Sigmoid colon (tissue), 4 donors: ENCODE data around the gene SPATA25.

ENCODE experiments used
- EP300 ChIP-seq, 4 donors: sonication (generic); formaldehyde crosslinking; IDR thresholded peaks; one replicate each; pipeline ENCODE4 v1.6.1; 2017; ENCODE audit warnings: antibody characterized with exemption in 4 of 4
- POLR2A ChIP-seq, 2 donors: fragments of 450-650 bp; IDR thresholded peaks; one replicate each; pipeline ENCODE4 v1.6.1; 2016; ENCODE audit warnings: antibody characterized with exemption in 2 of 2, mild to moderate bottlenecking in 2 of 2, moderate library complexity in 2 of 2
- TF ChIP-seq, protein P1 (sequence below), 4 experiments: fragments of 450-650 bp in 3 of 4; fragments of 200-600 bp in 1 of 4; IDR thresholded peaks; one replicate each; pipeline ENCODE4 v1.5.1; 2016 to 2019; ENCODE audit warnings: antibody characterized with exemption in 4 of 4, mild to moderate bottlenecking in 3 of 4, moderate library complexity in 2 of 4

DNA sequence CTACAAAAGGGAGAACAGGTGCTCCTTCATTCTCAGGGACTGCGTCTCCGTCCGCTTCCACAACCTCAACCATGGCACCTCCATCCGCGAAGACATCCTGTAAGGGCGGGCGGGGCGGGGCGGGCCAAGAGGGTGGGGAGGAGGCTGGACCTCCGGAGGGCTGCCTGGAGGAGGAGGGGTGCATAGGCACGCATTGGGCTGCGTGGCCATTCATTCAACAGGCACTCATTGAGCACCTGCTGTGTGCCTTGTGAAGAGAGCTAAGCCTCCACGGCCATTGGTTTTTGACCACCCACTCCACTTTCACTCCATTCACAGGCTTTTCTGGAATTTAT, 29.6 kb downstream of the SPATA25 start:
- no peak for TF ChIP-seq POLR2A (IDR thresholded peaks at IDR 0.05)
- TF ChIP-seq, protein P1, sequence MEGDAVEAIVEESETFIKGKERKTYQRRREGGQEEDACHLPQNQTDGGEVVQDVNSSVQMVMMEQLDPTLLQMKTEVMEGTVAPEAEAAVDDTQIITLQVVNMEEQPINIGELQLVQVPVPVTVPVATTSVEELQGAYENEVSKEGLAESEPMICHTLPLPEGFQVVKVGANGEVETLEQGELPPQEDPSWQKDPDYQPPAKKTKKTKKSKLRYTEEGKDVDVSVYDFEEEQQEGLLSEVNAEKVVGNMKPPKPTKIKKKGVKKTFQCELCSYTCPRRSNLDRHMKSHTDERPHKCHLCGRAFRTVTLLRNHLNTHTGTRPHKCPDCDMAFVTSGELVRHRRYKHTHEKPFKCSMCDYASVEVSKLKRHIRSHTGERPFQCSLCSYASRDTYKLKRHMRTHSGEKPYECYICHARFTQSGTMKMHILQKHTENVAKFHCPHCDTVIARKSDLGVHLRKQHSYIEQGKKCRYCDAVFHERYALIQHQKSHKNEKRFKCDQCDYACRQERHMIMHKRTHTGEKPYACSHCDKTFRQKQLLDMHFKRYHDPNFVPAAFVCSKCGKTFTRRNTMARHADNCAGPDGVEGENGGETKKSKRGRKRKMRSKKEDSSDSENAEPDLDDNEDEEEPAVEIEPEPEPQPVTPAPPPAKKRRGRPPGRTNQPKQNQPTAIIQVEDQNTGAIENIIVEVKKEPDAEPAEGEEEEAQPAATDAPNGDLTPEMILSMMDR (IDR thresholded peaks at IDR 0.05): no peak
- TF ChIP-seq EP300 (IDR thresholded peaks at IDR 0.05): no peak
